Measurements from ENCODE around the gene CD86.

DNA sequence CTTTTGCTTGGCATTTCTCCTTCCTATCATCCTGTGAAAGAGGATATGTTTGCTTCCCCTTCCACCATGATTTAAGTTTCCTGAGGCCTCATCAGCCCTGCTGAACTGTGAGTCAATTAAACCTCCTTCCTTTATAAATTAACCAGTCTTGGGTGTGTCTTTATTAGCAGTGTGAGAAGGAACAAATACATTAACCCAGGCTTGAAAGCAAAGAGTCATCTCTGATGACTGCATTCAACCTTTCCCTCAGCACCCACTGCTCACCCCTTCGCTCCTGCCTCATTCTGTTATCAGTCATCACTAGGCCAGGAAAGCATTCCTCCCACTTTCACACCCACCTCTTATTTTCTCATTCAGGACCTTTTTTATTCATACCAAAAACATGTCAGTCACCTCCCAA lies 68.7 kb downstream of the CD86 start:
- TF ChIP-seq, protein P1, sequence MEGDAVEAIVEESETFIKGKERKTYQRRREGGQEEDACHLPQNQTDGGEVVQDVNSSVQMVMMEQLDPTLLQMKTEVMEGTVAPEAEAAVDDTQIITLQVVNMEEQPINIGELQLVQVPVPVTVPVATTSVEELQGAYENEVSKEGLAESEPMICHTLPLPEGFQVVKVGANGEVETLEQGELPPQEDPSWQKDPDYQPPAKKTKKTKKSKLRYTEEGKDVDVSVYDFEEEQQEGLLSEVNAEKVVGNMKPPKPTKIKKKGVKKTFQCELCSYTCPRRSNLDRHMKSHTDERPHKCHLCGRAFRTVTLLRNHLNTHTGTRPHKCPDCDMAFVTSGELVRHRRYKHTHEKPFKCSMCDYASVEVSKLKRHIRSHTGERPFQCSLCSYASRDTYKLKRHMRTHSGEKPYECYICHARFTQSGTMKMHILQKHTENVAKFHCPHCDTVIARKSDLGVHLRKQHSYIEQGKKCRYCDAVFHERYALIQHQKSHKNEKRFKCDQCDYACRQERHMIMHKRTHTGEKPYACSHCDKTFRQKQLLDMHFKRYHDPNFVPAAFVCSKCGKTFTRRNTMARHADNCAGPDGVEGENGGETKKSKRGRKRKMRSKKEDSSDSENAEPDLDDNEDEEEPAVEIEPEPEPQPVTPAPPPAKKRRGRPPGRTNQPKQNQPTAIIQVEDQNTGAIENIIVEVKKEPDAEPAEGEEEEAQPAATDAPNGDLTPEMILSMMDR (IDR thresholded peaks at IDR 0.05 in 2 of 3, conservative IDR thresholded peaks at IDR 0.05 in 1 of 3; ENCODE audit: borderline replicate concordance in 1 of 3, insufficient read depth in 1 of 3, low read depth in 2 of 3, low read length in 2 of 3) = no peak
- TF ChIP-seq RAD21 (IDR thresholded peaks at IDR 0.05; ENCODE audit: low read depth) (no peak), EZH2 (IDR thresholded peaks at IDR 0.05) (no peak), POLR2A (IDR thresholded peaks at IDR 0.05; ENCODE audit: borderline replicate concordance, extremely low read depth, insufficient read depth, insufficient read length) (no peak), SP1 (IDR thresholded peaks at IDR 0.05; ENCODE audit: low read depth) (no peak), POLR2AphosphoS5 (IDR thresholded peaks at IDR 0.05; ENCODE audit: low read depth, low read length) (no peak), MAX (IDR thresholded peaks at IDR 0.05) (no peak), CEBPB (IDR thresholded peaks at IDR 0.05; ENCODE audit: low read depth) (no peak), ZNF274 (IDR thresholded peaks at IDR 0.05; ENCODE audit: low read depth, low read length) (no peak), ELF1 (IDR thresholded peaks at IDR 0.05; ENCODE audit: borderline replicate concordance, low read depth) (no peak)
- TF ChIP-seq, protein P2, sequence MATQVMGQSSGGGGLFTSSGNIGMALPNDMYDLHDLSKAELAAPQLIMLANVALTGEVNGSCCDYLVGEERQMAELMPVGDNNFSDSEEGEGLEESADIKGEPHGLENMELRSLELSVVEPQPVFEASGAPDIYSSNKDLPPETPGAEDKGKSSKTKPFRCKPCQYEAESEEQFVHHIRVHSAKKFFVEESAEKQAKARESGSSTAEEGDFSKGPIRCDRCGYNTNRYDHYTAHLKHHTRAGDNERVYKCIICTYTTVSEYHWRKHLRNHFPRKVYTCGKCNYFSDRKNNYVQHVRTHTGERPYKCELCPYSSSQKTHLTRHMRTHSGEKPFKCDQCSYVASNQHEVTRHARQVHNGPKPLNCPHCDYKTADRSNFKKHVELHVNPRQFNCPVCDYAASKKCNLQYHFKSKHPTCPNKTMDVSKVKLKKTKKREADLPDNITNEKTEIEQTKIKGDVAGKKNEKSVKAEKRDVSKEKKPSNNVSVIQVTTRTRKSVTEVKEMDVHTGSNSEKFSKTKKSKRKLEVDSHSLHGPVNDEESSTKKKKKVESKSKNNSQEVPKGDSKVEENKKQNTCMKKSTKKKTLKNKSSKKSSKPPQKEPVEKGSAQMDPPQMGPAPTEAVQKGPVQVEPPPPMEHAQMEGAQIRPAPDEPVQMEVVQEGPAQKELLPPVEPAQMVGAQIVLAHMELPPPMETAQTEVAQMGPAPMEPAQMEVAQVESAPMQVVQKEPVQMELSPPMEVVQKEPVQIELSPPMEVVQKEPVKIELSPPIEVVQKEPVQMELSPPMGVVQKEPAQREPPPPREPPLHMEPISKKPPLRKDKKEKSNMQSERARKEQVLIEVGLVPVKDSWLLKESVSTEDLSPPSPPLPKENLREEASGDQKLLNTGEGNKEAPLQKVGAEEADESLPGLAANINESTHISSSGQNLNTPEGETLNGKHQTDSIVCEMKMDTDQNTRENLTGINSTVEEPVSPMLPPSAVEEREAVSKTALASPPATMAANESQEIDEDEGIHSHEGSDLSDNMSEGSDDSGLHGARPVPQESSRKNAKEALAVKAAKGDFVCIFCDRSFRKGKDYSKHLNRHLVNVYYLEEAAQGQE (IDR thresholded peaks at IDR 0.05; ENCODE audit: low read depth) = no peak

All from HCT116 (cell line).